Panc1 (cell line): ENCODE results near the gene CACNA1I.
A peak's percentile ranks its signal among the peaks of the same experiment; 100 is the strongest.

Experiments used
- POLR2AphosphoS5 ChIP-seq: IDR thresholded peaks from 2 replicates; pipeline ENCODE4 v1.6.1; 2012; ENCODE audit warnings: mild to moderate bottlenecking, low read depth, low read length, moderate library complexity
- SIN3A ChIP-seq: IDR thresholded peaks from 2 replicates; pipeline ENCODE4 v1.6.1; 2012; ENCODE audit warnings: low read depth, mild to moderate bottlenecking, low read length, moderate library complexity, borderline replicate concordance; ENCODE audit not compliant: insufficient read depth
- TCF7L2 ChIP-seq: IDR thresholded peaks from 2 replicates; pipeline ENCODE4 v1.6.1; 2011; ENCODE audit warnings: mild to moderate bottlenecking, low read depth, low read length, inconsistent platforms
- TF ChIP-seq, protein P1 (sequence below), 2 experiments: IDR thresholded peaks; 2 replicates each; pipeline ENCODE4 v1.6.1; 2011 to 2012; ENCODE audit warnings: low read depth in 2 of 2, control low read depth in 1 of 2, low read length in 1 of 2, mild to moderate bottlenecking in 1 of 2, moderate library complexity in 1 of 2; ENCODE audit not compliant: insufficient read depth in 1 of 2
- TF ChIP-seq, protein P2 (sequence below): fragments of 450-650 bp; IDR thresholded peaks from 2 replicates; pipeline ENCODE4 v1.5.1; 2017; ENCODE audit warnings: mild to moderate bottlenecking

DNA sequence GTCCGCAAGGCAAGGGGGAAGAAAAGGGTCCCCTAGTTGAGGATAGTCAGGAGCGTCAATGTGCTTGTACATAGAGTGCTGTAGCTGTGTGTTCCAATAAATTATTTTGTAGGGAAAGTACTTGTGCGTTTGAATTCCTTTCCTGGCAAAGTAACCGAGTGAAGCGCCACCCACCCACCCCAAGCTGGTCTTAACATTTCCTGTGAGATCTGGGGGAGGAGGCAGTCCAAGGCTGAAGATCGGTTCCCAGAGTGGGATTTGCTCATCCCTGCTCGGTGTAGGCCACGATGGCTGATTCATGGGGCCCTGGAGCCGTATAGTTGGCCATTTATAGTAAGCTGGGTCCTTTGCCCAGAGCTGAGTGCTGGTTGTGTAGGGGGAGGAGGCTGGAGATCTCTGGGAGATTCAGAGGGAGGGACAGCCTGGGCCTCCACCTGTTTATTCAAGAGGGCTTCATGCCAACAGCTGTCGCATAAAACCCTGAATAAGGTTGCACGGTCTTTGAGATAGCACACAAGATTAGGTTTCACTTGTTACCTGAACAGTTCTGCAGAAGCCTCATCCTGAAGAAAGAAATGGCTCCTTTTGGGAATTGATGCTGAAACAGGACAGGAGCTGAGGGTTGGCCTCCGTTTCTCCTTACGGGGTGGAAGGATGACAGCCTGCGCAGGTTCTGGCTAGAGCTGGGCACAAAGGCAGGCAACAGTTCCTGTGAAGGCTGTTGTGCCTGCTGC, 47.8 kb upstream of the CACNA1I start:
- TF ChIP-seq, protein P1, sequence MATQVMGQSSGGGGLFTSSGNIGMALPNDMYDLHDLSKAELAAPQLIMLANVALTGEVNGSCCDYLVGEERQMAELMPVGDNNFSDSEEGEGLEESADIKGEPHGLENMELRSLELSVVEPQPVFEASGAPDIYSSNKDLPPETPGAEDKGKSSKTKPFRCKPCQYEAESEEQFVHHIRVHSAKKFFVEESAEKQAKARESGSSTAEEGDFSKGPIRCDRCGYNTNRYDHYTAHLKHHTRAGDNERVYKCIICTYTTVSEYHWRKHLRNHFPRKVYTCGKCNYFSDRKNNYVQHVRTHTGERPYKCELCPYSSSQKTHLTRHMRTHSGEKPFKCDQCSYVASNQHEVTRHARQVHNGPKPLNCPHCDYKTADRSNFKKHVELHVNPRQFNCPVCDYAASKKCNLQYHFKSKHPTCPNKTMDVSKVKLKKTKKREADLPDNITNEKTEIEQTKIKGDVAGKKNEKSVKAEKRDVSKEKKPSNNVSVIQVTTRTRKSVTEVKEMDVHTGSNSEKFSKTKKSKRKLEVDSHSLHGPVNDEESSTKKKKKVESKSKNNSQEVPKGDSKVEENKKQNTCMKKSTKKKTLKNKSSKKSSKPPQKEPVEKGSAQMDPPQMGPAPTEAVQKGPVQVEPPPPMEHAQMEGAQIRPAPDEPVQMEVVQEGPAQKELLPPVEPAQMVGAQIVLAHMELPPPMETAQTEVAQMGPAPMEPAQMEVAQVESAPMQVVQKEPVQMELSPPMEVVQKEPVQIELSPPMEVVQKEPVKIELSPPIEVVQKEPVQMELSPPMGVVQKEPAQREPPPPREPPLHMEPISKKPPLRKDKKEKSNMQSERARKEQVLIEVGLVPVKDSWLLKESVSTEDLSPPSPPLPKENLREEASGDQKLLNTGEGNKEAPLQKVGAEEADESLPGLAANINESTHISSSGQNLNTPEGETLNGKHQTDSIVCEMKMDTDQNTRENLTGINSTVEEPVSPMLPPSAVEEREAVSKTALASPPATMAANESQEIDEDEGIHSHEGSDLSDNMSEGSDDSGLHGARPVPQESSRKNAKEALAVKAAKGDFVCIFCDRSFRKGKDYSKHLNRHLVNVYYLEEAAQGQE (IDR thresholded peaks at IDR 0.05; ENCODE audit: insufficient read depth in 1 of 2, low read depth in 2 of 2, low read length in 1 of 2) = no peak
- TF ChIP-seq SIN3A = 0 out of 2 replicates have a peak, but pooled peaks have one; percentile 30
- TF ChIP-seq, protein P2, sequence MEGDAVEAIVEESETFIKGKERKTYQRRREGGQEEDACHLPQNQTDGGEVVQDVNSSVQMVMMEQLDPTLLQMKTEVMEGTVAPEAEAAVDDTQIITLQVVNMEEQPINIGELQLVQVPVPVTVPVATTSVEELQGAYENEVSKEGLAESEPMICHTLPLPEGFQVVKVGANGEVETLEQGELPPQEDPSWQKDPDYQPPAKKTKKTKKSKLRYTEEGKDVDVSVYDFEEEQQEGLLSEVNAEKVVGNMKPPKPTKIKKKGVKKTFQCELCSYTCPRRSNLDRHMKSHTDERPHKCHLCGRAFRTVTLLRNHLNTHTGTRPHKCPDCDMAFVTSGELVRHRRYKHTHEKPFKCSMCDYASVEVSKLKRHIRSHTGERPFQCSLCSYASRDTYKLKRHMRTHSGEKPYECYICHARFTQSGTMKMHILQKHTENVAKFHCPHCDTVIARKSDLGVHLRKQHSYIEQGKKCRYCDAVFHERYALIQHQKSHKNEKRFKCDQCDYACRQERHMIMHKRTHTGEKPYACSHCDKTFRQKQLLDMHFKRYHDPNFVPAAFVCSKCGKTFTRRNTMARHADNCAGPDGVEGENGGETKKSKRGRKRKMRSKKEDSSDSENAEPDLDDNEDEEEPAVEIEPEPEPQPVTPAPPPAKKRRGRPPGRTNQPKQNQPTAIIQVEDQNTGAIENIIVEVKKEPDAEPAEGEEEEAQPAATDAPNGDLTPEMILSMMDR = no peak
- peak; percentile 96 for TF ChIP-seq POLR2AphosphoS5
- TF ChIP-seq TCF7L2 = no peak
